H1 (cell line): ENCODE results near the gene NTNG2. TPM values are rescaled to one million over a fixed set of nuclear protein-coding genes. Genes with fewer than 3 reads are reported as not detected.

Experiments
- ATF3 ChIP-seq: IDR thresholded peaks from 2 replicates; pipeline ENCODE4 v1.6.1; 2011; ENCODE audit warnings: low read depth, mild to moderate bottlenecking, low read length; ENCODE audit not compliant: insufficient read depth
- BCL11A ChIP-seq, 2 experiments: IDR thresholded peaks; one replicate each; pipeline ENCODE4 v1.6.1; 2011; ENCODE audit warnings: low read depth in 2 of 2, low read length in 2 of 2, mild to moderate bottlenecking in 2 of 2
- NANOG ChIP-seq: IDR thresholded peaks from 2 replicates; pipeline ENCODE4 v1.6.1; 2011; ENCODE audit warnings: low read length, low read depth, mild to moderate bottlenecking, inconsistent platforms; ENCODE audit not compliant: insufficient read depth, poor library complexity, severe bottlenecking
- TCF12 ChIP-seq: IDR thresholded peaks from 2 replicates; pipeline ENCODE4 v1.6.1; 2011; ENCODE audit warnings: low read depth, mild to moderate bottlenecking, low read length
- TEAD4 ChIP-seq: IDR thresholded peaks from 2 replicates; pipeline ENCODE4 v1.6.1; 2012; ENCODE audit warnings: low read depth, low read length, inconsistent platforms, mixed read lengths
- USF2 ChIP-seq: IDR thresholded peaks from 2 replicates; pipeline ENCODE4 v1.6.1; 2011; ENCODE audit warnings: low read length, improper control_type of control experiment
- polyA plus RNA-seq, 7 experiments: library from polyadenylated mRNA; depleted of rRNA in 3 of 7; stranded (reverse) in 5 of 7; unstranded in 2 of 7; fragments of >200 nt in 5 of 7; fragments of 200-250 nt in 2 of 7; gene quantifications; 1 replicate in 5 of 7; 2 replicates in 1 of 7; 4 replicates in 1 of 7; pipeline versions ENCODE4 v1.2.1 to v1.2.3, GENCODE V29; 2011 to 2013; ENCODE audit warnings: missing spikeins in 2 of 7, mixed read lengths in 2 of 7
- total RNA-seq: library from RNA; stranded (reverse); fragmentation: NEBNext Ultra II Directional; extraction: Animal tissue kit (Norgen Biotek cat#: 25700); gene quantifications from 2 replicates; pipeline ENCODE4 v1.2.1, GENCODE V29; 2021
- TF ChIP-seq, protein P1 (sequence below), 3 experiments: IDR thresholded peaks; 1 replicate in 2 of 3; 2 replicates in 1 of 3; pipeline versions ENCODE4 v1.5.1 to v1.6.1; 2011; ENCODE audit warnings: low read length in 3 of 3, mild to moderate bottlenecking in 3 of 3, inconsistent platforms in 2 of 3, low read depth in 1 of 3, moderate library complexity in 1 of 3; ENCODE audit not compliant: insufficient read depth in 1 of 3; ENCODE audit errors: control extremely low read depth in 1 of 3

NTNG2 gene
- total and polyA plus RNA-seq, 2 of the 8 experiments (the other 6 are each of a cell fraction or from before 2014, with no cell fraction given), result 1.4 to 1.5 TPM

- no peak for TF ChIP-seq BCL11A (IDR thresholded peaks at IDR 0.05; ENCODE audit: low read depth in 2 of 2, low read length in 2 of 2)
- no peak for TF ChIP-seq TCF12
- no peak for TF ChIP-seq ATF3
- TF ChIP-seq USF2, result no peak
- no peak for TF ChIP-seq TEAD4
- TF ChIP-seq, protein P1, sequence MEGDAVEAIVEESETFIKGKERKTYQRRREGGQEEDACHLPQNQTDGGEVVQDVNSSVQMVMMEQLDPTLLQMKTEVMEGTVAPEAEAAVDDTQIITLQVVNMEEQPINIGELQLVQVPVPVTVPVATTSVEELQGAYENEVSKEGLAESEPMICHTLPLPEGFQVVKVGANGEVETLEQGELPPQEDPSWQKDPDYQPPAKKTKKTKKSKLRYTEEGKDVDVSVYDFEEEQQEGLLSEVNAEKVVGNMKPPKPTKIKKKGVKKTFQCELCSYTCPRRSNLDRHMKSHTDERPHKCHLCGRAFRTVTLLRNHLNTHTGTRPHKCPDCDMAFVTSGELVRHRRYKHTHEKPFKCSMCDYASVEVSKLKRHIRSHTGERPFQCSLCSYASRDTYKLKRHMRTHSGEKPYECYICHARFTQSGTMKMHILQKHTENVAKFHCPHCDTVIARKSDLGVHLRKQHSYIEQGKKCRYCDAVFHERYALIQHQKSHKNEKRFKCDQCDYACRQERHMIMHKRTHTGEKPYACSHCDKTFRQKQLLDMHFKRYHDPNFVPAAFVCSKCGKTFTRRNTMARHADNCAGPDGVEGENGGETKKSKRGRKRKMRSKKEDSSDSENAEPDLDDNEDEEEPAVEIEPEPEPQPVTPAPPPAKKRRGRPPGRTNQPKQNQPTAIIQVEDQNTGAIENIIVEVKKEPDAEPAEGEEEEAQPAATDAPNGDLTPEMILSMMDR (IDR thresholded peaks at IDR 0.05; ENCODE audit: control extremely low read depth in 1 of 3, insufficient read depth in 1 of 3, low read depth in 1 of 3, low read length in 3 of 3), result no peak
- TF ChIP-seq NANOG, result no peak
Observed at GRCh38 chr9:132193227-132194124, 31.6 kb downstream of the NTNG2 start (continued).
